Choroid plexus epithelial cell (primary cell): ENCODE data around the gene LRRC10B.

Experiments
- DNase-seq: peaks from one replicate; pipeline ENCODE4 v3.0.0-alpha.2; 2010; ENCODE audit warnings: low read depth
- H3K4me3 ChIP-seq: 2 replicates; pipeline ENCODE4 v1.5.1; 2011; ENCODE audit warnings: low read depth, mild to moderate bottlenecking, control low read depth, low read length, moderate library complexity
- CTCF ChIP-seq: conservative IDR thresholded peaks from 2 replicates; pipeline ENCODE4 v1.5.1; 2011; ENCODE audit warnings: low read depth, mild to moderate bottlenecking, control low read depth, inconsistent platforms, low read length, moderate library complexity

LRRC10B gene

DNA sequence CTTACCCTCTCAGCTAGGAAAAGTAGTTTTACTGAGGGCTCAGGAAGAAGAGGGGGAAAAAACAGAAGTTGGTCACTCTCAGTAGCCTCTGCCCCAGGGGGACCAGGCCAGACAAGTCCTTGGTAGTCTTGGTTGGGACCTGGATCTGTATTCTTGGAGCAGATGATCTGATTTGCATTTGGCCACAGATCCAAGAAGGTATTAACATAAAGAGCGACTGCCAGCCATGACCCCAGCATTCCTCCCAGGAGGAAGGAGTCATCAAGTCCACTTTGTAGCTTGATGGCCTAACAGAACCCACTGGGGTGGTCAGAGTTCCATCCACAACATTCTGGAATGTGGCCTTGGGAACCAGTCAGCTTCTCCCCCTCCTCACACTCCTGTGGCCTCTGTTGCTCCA lies 6.0 kb upstream of the LRRC10B start:
- DNase-seq: no peak
- no peak overlapping the region for H3K4me3 ChIP-seq
- no peak for TF ChIP-seq CTCF

- no peak overlapping the region for H3K4me3 ChIP-seq
- DNase-seq: no peak
- no peak for TF ChIP-seq CTCF
These were observed 5.3 kb upstream of the LRRC10B start for GRCh38 chr11:61503135-61503770.

- no peak for DNase-seq
- TF ChIP-seq CTCF: no peak
- no peak overlapping the region for H3K4me3 ChIP-seq
These were observed 3.4 kb upstream of the LRRC10B start for GRCh38 chr11:61505106-61505505.

DNA sequence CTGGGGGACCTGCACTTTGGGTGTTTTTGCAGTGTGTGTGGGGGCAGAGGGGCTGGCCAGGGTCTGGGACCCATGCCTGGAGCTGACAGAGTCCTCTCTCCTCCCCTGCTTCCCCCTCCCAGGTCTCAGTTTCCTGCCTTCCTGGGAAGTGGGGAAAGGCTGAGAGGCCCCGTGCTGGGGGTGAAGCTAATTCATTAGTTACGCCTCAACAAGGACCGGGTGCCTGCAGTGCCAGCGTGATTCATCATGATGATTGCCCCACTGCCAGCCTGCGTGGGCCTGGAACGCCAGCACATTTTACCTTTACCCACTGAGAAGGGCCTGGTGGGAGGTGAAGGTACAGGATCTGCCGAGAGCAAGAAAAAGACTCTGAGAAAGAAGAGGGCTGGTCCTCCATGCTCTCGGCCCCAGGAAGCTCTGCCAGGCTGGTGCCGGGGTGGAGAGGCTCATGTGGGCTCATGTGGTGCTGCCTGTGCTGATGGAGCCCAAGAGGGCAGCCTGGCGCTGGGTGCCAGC lies 2.9 kb upstream of the LRRC10B start:
- no peak for TF ChIP-seq CTCF
- H3K4me3 ChIP-seq: no peak overlapping the region
- no peak for DNase-seq

DNA sequence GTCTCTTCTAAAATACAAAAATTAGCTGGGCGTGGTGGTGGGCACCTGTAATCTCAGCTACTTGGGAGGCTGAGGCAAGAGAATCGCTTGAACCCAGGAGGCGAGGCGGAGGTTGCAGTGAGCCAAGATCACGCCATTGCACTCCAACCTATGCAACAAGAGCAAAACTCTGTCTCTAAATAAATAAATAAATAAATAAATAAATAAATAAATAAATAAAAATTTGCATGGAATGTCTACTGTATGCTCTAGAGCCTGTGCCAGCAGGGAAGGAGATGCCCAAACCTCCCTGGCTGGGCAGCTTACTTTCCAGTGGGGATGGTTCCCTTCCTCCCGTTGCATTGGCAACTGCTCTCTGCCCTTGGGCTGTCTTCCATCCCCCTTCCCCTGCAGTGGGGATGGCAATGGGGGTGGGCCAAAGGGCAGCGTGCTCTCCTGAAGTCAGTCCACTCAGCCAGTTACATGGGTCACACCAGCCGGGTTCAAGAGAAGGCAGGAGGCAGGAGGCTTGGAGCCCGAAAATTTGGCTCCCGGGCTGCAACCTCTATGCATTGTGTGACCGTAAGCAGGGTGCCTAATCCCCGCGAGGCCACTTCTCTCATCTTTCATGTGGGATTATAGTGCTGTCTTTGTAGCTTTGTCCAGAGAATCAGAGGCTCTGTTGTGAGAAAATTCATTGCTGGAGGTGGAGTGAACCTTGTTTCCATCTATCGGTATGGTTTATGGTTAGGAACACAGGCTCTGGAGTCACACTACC lies 1.4 kb upstream of the LRRC10B start:
- H3K4me3 ChIP-seq: no peak overlapping the region
- no peak for DNase-seq
- TF ChIP-seq CTCF: no peak

DNA sequence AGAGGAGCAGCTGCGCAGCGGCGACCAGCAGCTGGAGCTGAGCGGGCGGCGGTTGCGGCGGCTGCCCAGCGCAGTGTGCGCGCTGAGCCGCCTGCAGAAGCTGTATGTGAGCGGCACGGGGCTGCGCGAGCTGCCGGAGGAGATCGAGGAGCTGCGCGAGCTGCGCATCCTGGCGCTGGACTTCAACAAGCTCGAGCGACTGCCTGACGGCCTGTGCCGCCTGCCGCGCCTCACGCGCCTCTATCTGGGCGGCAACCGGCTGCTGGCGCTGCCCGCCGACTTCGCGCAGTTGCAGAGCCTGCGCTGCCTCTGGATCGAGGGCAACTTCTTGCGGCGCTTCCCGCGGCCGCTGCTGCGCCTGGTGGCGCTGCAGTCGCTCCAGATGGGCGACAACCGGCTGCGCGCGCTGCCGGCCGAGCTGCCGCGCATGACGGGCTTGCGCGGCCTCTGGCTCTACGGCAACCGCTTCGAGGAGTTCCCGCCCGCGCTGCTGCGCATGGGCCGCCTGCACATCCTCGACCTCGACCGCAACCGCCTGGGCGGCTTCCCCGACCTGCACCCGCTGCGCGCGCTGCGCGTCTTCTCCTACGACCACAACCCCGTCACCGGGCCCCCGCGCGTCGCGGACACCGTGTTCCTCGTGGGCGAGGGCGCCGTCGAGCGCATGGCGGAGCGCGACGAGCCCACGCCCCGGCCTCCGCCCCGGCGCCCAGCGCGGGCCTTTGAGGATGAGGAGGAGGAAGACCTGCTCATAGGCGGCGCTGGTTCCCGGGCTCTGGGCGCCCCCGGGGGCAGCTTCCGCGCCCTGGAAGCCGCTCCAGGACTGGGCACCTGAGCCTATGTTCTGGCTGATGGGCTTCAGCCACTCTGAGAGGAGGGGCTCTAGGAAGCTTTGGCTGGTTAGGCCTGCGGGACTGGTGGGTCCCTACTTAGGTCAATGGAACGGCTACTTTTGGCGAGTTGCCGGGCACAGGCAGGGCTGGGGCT lies 787 bp downstream of the LRRC10B start:
- peak; percentile 19 for TF ChIP-seq CTCF
- H3K4me3 ChIP-seq: no peak overlapping the region
- DNase-seq: peak; percentile 54
